BJ (cell line): ENCODE results near the gene FTO. TPM values are rescaled to one million over a fixed set of nuclear protein-coding genes. Genes with fewer than 3 reads are reported as not detected.
A peak's percentile ranks its signal among the peaks of the same experiment; 100 is the strongest.
"Not testable (repeated sequence)": the region's sequence is repeated elsewhere in the genome, so short reads cannot be mapped to it uniquely, and the experiment has no call there.

Experiments
- CTCF ChIA-PET: fragments of 350-600 bp; formaldehyde crosslinking; extraction: SDS; loops from one replicate; lab custom pipeline; 2021; ENCODE audit warnings: antibody characterized with exemption, inconsistent platforms; lab: Yijun Ruan, JAX
- POLR2A ChIA-PET: fragments of 300-600 bp; sonication (Branson Sonifier 250); formaldehyde crosslinking; extraction: SDS; loops from one replicate; lab custom pipeline; 2021; ENCODE audit warnings: antibody characterized with exemption; lab: Charles Lee
- DNase-seq: peaks from one replicate; pipeline ENCODE4 v3.0.0-alpha.2; 2011; ENCODE audit warnings: low read depth
- H3K27me3 ChIP-seq: 2 replicates; pipeline ENCODE4 v1.6.0; 2011; ENCODE audit warnings: low read length; ENCODE audit not compliant: control insufficient read depth, insufficient read depth
- H3K36me3 ChIP-seq: 2 replicates; pipeline ENCODE4 v1.5.1; 2011; ENCODE audit warnings: low read length; ENCODE audit not compliant: control insufficient read depth, insufficient read depth
- H3K4me3 ChIP-seq: 2 replicates; pipeline ENCODE4 v1.5.1; 2011; ENCODE audit warnings: low read depth, mild to moderate bottlenecking, control low read depth, low read length
- polyA plus RNA-seq: library from polyadenylated mRNA; depleted of rRNA; stranded (reverse); fragments of >200 nt; gene quantifications from 2 replicates; pipeline ENCODE4 v1.2.3, GENCODE V29; 2011
- TF ChIP-seq, protein P1 (sequence below): IDR thresholded peaks from 2 replicates; pipeline ENCODE4 v1.5.1; 2011; ENCODE audit warnings: low read depth, mild to moderate bottlenecking, control low read depth, inconsistent platforms, low read length, moderate library complexity; ENCODE audit not compliant: insufficient read depth

Gene FTO
- polyA plus RNA-seq, 1 experiment, result 86.3 TPM

- peaks cover 4% of the 10 kb centered on the region; the same call in 1 of the 2 replicates for H3K36me3 ChIP-seq
- no peak overlapping the region for H3K4me3 ChIP-seq
- no peak for DNase-seq
- no peaks in the 10 kb centered on the region for H3K27me3 ChIP-seq
- CTCF ChIA-PET, result interaction anchor here (0.6 to 0.9 kb wide), 2 partner anchors 25 to 138 kb away, joined by 3 read pairs; no protein-coding TSS in a partner anchor
- TF ChIP-seq, protein P1, sequence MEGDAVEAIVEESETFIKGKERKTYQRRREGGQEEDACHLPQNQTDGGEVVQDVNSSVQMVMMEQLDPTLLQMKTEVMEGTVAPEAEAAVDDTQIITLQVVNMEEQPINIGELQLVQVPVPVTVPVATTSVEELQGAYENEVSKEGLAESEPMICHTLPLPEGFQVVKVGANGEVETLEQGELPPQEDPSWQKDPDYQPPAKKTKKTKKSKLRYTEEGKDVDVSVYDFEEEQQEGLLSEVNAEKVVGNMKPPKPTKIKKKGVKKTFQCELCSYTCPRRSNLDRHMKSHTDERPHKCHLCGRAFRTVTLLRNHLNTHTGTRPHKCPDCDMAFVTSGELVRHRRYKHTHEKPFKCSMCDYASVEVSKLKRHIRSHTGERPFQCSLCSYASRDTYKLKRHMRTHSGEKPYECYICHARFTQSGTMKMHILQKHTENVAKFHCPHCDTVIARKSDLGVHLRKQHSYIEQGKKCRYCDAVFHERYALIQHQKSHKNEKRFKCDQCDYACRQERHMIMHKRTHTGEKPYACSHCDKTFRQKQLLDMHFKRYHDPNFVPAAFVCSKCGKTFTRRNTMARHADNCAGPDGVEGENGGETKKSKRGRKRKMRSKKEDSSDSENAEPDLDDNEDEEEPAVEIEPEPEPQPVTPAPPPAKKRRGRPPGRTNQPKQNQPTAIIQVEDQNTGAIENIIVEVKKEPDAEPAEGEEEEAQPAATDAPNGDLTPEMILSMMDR, result no peak
- POLR2A ChIA-PET, result no interaction called here
These were observed 182.8 kb downstream of the FTO start for GRCh38 chr16:53886482-53887378.

- POLR2A ChIA-PET, result no interaction called here
- TF ChIP-seq, protein P1, result no peak
- CTCF ChIA-PET, result interaction anchor here (2.0 kb wide), 1 partner anchor 115 kb away, joined by 6 read pairs; no protein-coding TSS in a partner anchor
These were observed 184.3 kb downstream of the FTO start for GRCh38 chr16:53888222-53888621.

DNA sequence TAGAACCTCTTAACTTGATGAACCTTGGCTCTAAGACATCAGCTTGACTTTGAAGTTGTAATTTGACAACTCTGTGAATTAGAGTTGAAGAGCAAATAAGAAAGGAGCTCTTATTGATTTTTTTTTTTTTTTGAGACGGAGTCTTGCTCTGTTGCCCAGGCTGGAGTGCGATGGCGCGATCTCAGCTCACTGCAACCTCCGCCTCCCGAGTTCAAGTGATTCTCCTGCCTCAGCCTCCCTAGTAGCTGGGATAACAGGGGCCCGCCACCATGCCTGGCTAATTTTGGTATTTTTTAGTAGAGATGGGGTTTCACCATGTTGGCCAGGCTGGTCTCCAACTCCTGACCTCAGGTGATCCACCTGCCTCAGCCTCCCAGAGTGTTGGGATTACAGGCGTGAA lies 186.9 kb downstream of the FTO start:
- H3K36me3 ChIP-seq, POLR2A ChIA-PET, DNase-seq, H3K4me3 ChIP-seq, H3K27me3 ChIP-seq: not testable (repeated sequence)
- CTCF ChIA-PET, result interaction anchor here (0.9 to 2.7 kb wide), 6 partner anchors 10 to 117 kb away, joined by 3 to 11 read pairs (median 6); no protein-coding TSS in a partner anchor

More at GRCh38 chr16:53888222-53888621, 184.3 kb downstream of the FTO start:
- Histone ChIP-seq H3K36me3 (peaks cover 4% of the 10 kb centered on the region; the same call in 1 of the 2 replicates), H3K4me3 (no peak overlapping the region), H3K27me3 (no peaks in the 10 kb centered on the region)
- DNase-seq, result no peak

GRCh38 chr16:53891409-53892139 lies 187.6 kb downstream of the FTO start:
- TF ChIP-seq, protein P1, result no peak

GRCh38 chr16:53892155-53892554 lies 188.2 kb downstream of the FTO start:
- CTCF ChIA-PET, result interaction anchor here (0.5 to 2.7 kb wide), 10 partner anchors 9 to 691 kb away, joined by 3 to 11 read pairs (median 4); no protein-coding TSS in a partner anchor
- peak; percentile 13 for DNase-seq
- Histone ChIP-seq H3K27me3 (no peaks in the 10 kb centered on the region), H3K36me3 (peaks cover 4% of the 10 kb centered on the region; the same call in 1 of the 2 replicates), H3K4me3 (no peak overlapping the region)
- TF ChIP-seq, protein P1, result peak; percentile 77
- POLR2A ChIA-PET, result no interaction called here

More at GRCh38 chr16:53891409-53892139, 187.6 kb downstream of the FTO start:
- H3K4me3 ChIP-seq, result no peak overlapping the region
- ChIA-PET POLR2A (no interaction called here), CTCF (interaction anchor here (0.6 to 2.7 kb wide), 11 partner anchors 10 to 391 kb away, joined by 3 to 11 read pairs (median 5); no protein-coding TSS in a partner anchor)
- H3K27me3 ChIP-seq, result no peaks in the 10 kb centered on the region
- peaks cover 4% of the 10 kb centered on the region; the same call in 1 of the 2 replicates for H3K36me3 ChIP-seq
- DNase-seq, result no peak
